ENCODE results near the gene MRPL55. TPM values are rescaled to one million over a fixed set of nuclear protein-coding genes. Genes with fewer than 3 reads are reported as not detected.

Gene MRPL55
- total and polyA plus RNA-seq, 2 of the 13 experiments (the other 11 are each of a cell fraction or from before 2014, with no cell fraction given): 58.6 to 92.9 TPM

- H3K9me3 ChIP-seq (ENCODE audit: low read length): no peaks in the 10 kb centered on the region
- no peaks in the 10 kb centered on the region for H3K36me3 ChIP-seq (replicated peaks in 1 of 2; ENCODE audit: control insufficient read depth in 1 of 2, insufficient read depth in 2 of 2, low read length in 2 of 2)
- in situ Hi-C loops (cut with HindIII; ENCODE audit: extremely low pct_ligation_motif_present, low pct_unique_long_range_greater_than_20kb) (no loop called here), intact Hi-C loops (cut with micrococcal nuclease; ENCODE audit: unreplicated experiment) (no loop called here)
- FAIRE-seq: no peak
- no peak overlapping the region for H3K4me3 ChIP-seq (replicated peaks in 1 of 3; ENCODE audit: insufficient read depth in 1 of 3, low read depth in 2 of 3, low read length in 3 of 3)
- H3K27ac ChIP-seq (ENCODE audit: extremely low read length, insufficient read depth, low read length): no peak overlapping the region
- H3K4me2 ChIP-seq (ENCODE audit: low read depth, low read length): no peak overlapping the region
- 40% methylated on average over 18 of the region's 34 CpGs for WGBS (ENCODE audit: low lambda C conversion rate)
- POLR2A ChIA-PET: no interaction called here
- no peak for DNase-seq (ENCODE audit: low spot score)
- CTCF ChIA-PET (ENCODE audit: low intra/inter-chr PET ratio, low total read pairs): no interaction called here
- no peak for ATAC-seq
- H3K4me1 ChIP-seq (ENCODE audit: insufficient read depth, low read length): no peaks in the 10 kb centered on the region
- no peaks in the 10 kb centered on the region for H4K20me1 ChIP-seq (ENCODE audit: insufficient read depth, low read length)
- BruUV-seq (replicated peaks): no TSS peak
- H3K27me3 ChIP-seq (ENCODE audit: control insufficient read depth in 1 of 2, insufficient read depth in 2 of 2, low read length in 2 of 2): peaks cover 8 to 38% of the 10 kb centered on the region in 2 experiments; a peak in 4 of 5 replicates
- H2AFZ ChIP-seq (ENCODE audit: low read length): no peak overlapping the region
- no peaks in the 10 kb centered on the region for H3K79me2 ChIP-seq (ENCODE audit: insufficient read depth, low read length)
- H3K9ac ChIP-seq (ENCODE audit: insufficient read depth, low read depth, low read length): no peak overlapping the region
- TF ChIP-seq ZMYM3 (CRISPR knock-in tag; IDR thresholded peaks at IDR 0.05) (no peak), ZBTB40 (IDR thresholded peaks at IDR 0.05) (no peak), ZBTB40 (CRISPR knock-in tag; IDR thresholded peaks at IDR 0.05) (no peak), MAF1 (CRISPR knock-in tag; IDR thresholded peaks at IDR 0.05; ENCODE audit: borderline replicate concordance) (no peak), ZNF383 (CRISPR knock-in tag; IDR thresholded peaks at IDR 0.05; ENCODE audit: borderline replicate concordance) (no peak), IRX3 (CRISPR knock-in tag; IDR thresholded peaks at IDR 0.05; ENCODE audit: borderline replicate concordance, low read depth) (no peak), MYPOP (CRISPR knock-in tag; IDR thresholded peaks at IDR 0.05) (no peak), MED13 (CRISPR knock-in tag; IDR thresholded peaks at IDR 0.05) (no peak), CEBPZ (IDR thresholded peaks at IDR 0.05; ENCODE audit: low read length) (no peak), NFE2L2 (IDR thresholded peaks at IDR 0.05; ENCODE audit: low read length) (no peak)
These were observed 48.5 kb downstream of the MRPL55 start for GRCh38 chr1:228060458-228061190.

All from HepG2 (cell line).